H9 (cell line): ENCODE results near the gene XPNPEP2. TPM values are rescaled to one million over a fixed set of nuclear protein-coding genes. Genes with fewer than 3 reads are reported as not detected.

ENCODE experiments used
- DNase-seq: peaks from one replicate; pipeline ENCODE4 v3.0.0-alpha.2; 2017
- H2AFZ ChIP-seq: one replicate; pipeline ENCODE4 v1.6.1; 2013; ENCODE audit warnings: mild to moderate bottlenecking, low read length, control low read depth, moderate library complexity
- H2AK5ac ChIP-seq: 2 replicates; pipeline ENCODE4 v1.6.1; 2013; ENCODE audit warnings: low read length, control low read depth, mixed read lengths; ENCODE audit not compliant: insufficient read length
- H2BK120ac ChIP-seq: one replicate; pipeline ENCODE4 v1.6.1; 2013; ENCODE audit warnings: low read depth, mild to moderate bottlenecking, low read length, control low read depth, inconsistent platforms; ENCODE audit not compliant: poor library complexity, severe bottlenecking
- H2BK12ac ChIP-seq: 2 replicates; pipeline ENCODE4 v1.6.1; 2013; ENCODE audit warnings: low read length, control low read depth, mixed read lengths, low read depth; ENCODE audit not compliant: insufficient read length
- H2BK15ac ChIP-seq: 2 replicates; pipeline ENCODE4 v1.6.1; 2013; ENCODE audit warnings: low read depth, low read length, control low read depth
- H2BK20ac ChIP-seq: one replicate; pipeline ENCODE4 v1.6.1; 2013; ENCODE audit warnings: low read depth, mild to moderate bottlenecking, low read length, control low read depth, inconsistent platforms; ENCODE audit not compliant: poor library complexity, severe bottlenecking
- H2BK5ac ChIP-seq: 2 replicates; pipeline ENCODE4 v1.6.1; 2013; ENCODE audit warnings: low read length, control low read depth, mixed read lengths; ENCODE audit not compliant: insufficient read length
- H3K14ac ChIP-seq: 2 replicates; pipeline ENCODE4 v1.6.1; 2013; ENCODE audit warnings: low read length, control low read depth; ENCODE audit not compliant: insufficient read depth
- H3K18ac ChIP-seq: 2 replicates; pipeline ENCODE4 v1.6.1; 2013; ENCODE audit warnings: low read depth, mild to moderate bottlenecking, mixed read lengths, low read length, control low read depth; ENCODE audit not compliant: insufficient read length
- H3K23ac ChIP-seq: 2 replicates; pipeline ENCODE4 v1.6.1; 2013; ENCODE audit warnings: low read length, control low read depth, mixed read lengths, low read depth; ENCODE audit not compliant: insufficient read length
- H3K23me2 ChIP-seq: 2 replicates; pipeline ENCODE4 v1.6.1; 2013; ENCODE audit warnings: low read depth, mild to moderate bottlenecking, mixed read lengths, low read length, control low read depth; ENCODE audit not compliant: insufficient read length, poor library complexity, severe bottlenecking
- H3K27ac ChIP-seq: 2 replicates; pipeline ENCODE4 v1.5.1; 2013; ENCODE audit warnings: low read length, control low read depth, mixed read lengths, low read depth; ENCODE audit not compliant: insufficient read length
- H3K27me3 ChIP-seq: 2 replicates; pipeline ENCODE4 v1.6.1; 2013; ENCODE audit warnings: low read length, control low read depth, inconsistent platforms; ENCODE audit not compliant: insufficient read depth
- H3K4ac ChIP-seq: 2 replicates; pipeline ENCODE4 v1.6.1; 2013; ENCODE audit warnings: low read depth, mild to moderate bottlenecking, control low read depth, inconsistent platforms, low read length, moderate library complexity
- H3K4me1 ChIP-seq: 2 replicates; pipeline ENCODE4 v1.6.1; 2013; ENCODE audit warnings: low read length, control low read depth, inconsistent platforms; ENCODE audit not compliant: insufficient read depth
- H3K4me2 ChIP-seq: 2 replicates; pipeline ENCODE4 v1.6.1; 2013; ENCODE audit warnings: low read length, control low read depth, mixed read lengths; ENCODE audit not compliant: insufficient read length, insufficient read depth
- H3K56ac ChIP-seq: 2 replicates; pipeline ENCODE4 v1.6.1; 2013; ENCODE audit warnings: low read depth, mild to moderate bottlenecking, mixed read lengths, low read length, control low read depth; ENCODE audit not compliant: insufficient read length
- H3K79me1 ChIP-seq: 2 replicates; pipeline ENCODE4 v1.6.1; 2013; ENCODE audit warnings: low read depth, mild to moderate bottlenecking, moderate library complexity, low read length, control low read depth, inconsistent platforms; ENCODE audit not compliant: insufficient read depth, poor library complexity, severe bottlenecking
- H3K79me2 ChIP-seq: 2 replicates; pipeline ENCODE4 v1.6.1; 2013; ENCODE audit warnings: low read length, control low read depth, inconsistent platforms; ENCODE audit not compliant: insufficient read depth
- H3K9ac ChIP-seq: 2 replicates; pipeline ENCODE4 v1.6.1; 2013; ENCODE audit warnings: low read length, control low read depth, mixed read lengths; ENCODE audit not compliant: insufficient read length; ENCODE audit errors: extremely low read depth
- H3K9me3 ChIP-seq: one replicate; pipeline ENCODE4 v1.6.1; 2013; ENCODE audit warnings: low read depth, low read length, inconsistent platforms; ENCODE audit not compliant: control insufficient read depth
- H3T11ph ChIP-seq: one replicate; pipeline ENCODE4 v1.6.1; 2013; ENCODE audit warnings: mild to moderate bottlenecking, low read length, control low read depth, inconsistent platforms
- H4K20me1 ChIP-seq: one replicate; pipeline ENCODE4 v1.6.1; 2013; ENCODE audit not compliant: control insufficient read depth, insufficient read length, insufficient read depth
- H4K5ac ChIP-seq: 2 replicates; pipeline ENCODE4 v1.6.1; 2013; ENCODE audit warnings: low read depth, mild to moderate bottlenecking, mixed read lengths, low read length, control low read depth; ENCODE audit not compliant: insufficient read length
- H4K8ac ChIP-seq: replicated peaks from 2 replicates; pipeline ENCODE4 v1.6.1; 2013; ENCODE audit warnings: low read length, control low read depth, mixed read lengths, low read depth; ENCODE audit not compliant: insufficient read length
- H4K91ac ChIP-seq: 2 replicates; pipeline ENCODE4 v1.6.1; 2013; ENCODE audit warnings: low read depth, mild to moderate bottlenecking, moderate library complexity, mixed read lengths, low read length, control low read depth; ENCODE audit not compliant: insufficient read length
- H3K27ac Mint-ChIP-seq, 3 experiments: 2 replicates in 2 of 3; 3 replicates in 1 of 3; pipeline ENCODE4 v1.8.0; 2020 to 2021; ENCODE audit warnings: mixed read lengths in 3 of 3, mild to moderate bottlenecking in 1 of 3, moderate library complexity in 1 of 3
- H3K27me3 Mint-ChIP-seq: 2 replicates; pipeline ENCODE4 v1.8.0; 2021; ENCODE audit warnings: low read depth, mild to moderate bottlenecking, moderate library complexity, mixed read lengths
- H3K36me3 Mint-ChIP-seq, 3 experiments: 2 replicates in 2 of 3; 3 replicates in 1 of 3; pipeline ENCODE4 v1.8.0; 2020 to 2021; ENCODE audit warnings: low read depth in 3 of 3, mixed read lengths in 3 of 3; ENCODE audit not compliant: insufficient read depth in 1 of 3
- H3K4me1 Mint-ChIP-seq, 2 experiments: 2 replicates each; pipeline ENCODE4 v1.8.0; 2020; ENCODE audit warnings: mixed read lengths in 2 of 2
- H3K4me3 Mint-ChIP-seq, 2 experiments: 2 replicates in 1 of 2; 3 replicates in 1 of 2; pipeline ENCODE4 v1.8.0; 2020 to 2021; ENCODE audit warnings: mild to moderate bottlenecking in 2 of 2, mixed read lengths in 2 of 2, moderate library complexity in 1 of 2
- H3K9me3 Mint-ChIP-seq, 2 experiments: 2 replicates in 1 of 2; 3 replicates in 1 of 2; pipeline ENCODE4 v1.8.0; 2020; ENCODE audit warnings: mild to moderate bottlenecking in 2 of 2, mixed read lengths in 2 of 2, moderate library complexity in 1 of 2
- CTCF ChIP-seq: fragments of 200-600 bp; sonication (generic); conservative IDR thresholded peaks from 3 replicates; pipeline ENCODE4 v1.8.0; 2021; ENCODE audit warnings: antibody characterized with exemption, mild to moderate bottlenecking
- WGBS: extraction: QIAGEN DNeasy Blood & Tissue Kit; methylation state at CpG from one replicate; pipeline ENCODE4 v1.1.7; 2013; ENCODE audit warnings: missing lambda C conversion rate, low lambda C conversion rate, mixed read lengths; ENCODE audit not compliant: insufficient read length; ENCODE audit errors: extremely low coverage; 5-methylcytosine and 5-hydroxymethylcytosine counted together
- total RNA-seq: library from RNA; stranded (reverse); gene quantifications from 2 replicates; pipeline ENCODE4 v1.2.1, GENCODE V29; 2021

Gene XPNPEP2
- total RNA-seq, 1 experiment from 2014 or later: 0.11 TPM

- DNase-seq: peak; percentile 73
- no peak overlapping the region for H3K4ac ChIP-seq
Measured at GRCh38 chrX:129755779-129756650, 17.2 kb downstream of the XPNPEP2 start.

More at GRCh38 chrX:129755779-129756650, 17.2 kb downstream of the XPNPEP2 start:
- H3K4me1 ChIP-seq: no peaks in the 10 kb centered on the region
- H3K4me2 ChIP-seq: no peak overlapping the region
- H3K27ac Mint-ChIP-seq: no peak overlapping the region
- no peak overlapping the region for H3K4me3 Mint-ChIP-seq
- H3K23me2 ChIP-seq: peaks cover 4% of the 10 kb centered on the region
- H2BK5ac ChIP-seq: no peak overlapping the region
- H3K27ac ChIP-seq: no peak overlapping the region
- WGBS: no CpG with 5 or more reads among the region's 18 CpGs
- no peak overlapping the region for H3K9ac ChIP-seq
- peaks cover 15% of the 10 kb centered on the region for H3K9me3 ChIP-seq
- H3K36me3 Mint-ChIP-seq: peaks cover 0 to 3% (median 0%) of the 10 kb centered on the region in 3 experiments; a peak in 3 of 7 replicates
- H3K27me3 ChIP-seq: no peaks in the 10 kb centered on the region
- H3K23ac ChIP-seq: no peak overlapping the region
- H2BK15ac ChIP-seq: no peak overlapping the region
- no peak overlapping the region for H2BK12ac ChIP-seq
- H2BK120ac ChIP-seq: no peak overlapping the region
- no peaks in the 10 kb centered on the region for H4K20me1 ChIP-seq
- no peaks in the 10 kb centered on the region for H3K79me2 ChIP-seq
- H3K9me3 Mint-ChIP-seq: peaks cover 0 to 72% of the 10 kb centered on the region in 2 experiments; a peak in 2 of 5 replicates
- H3K4me1 Mint-ChIP-seq: peaks cover 5 to 15% of the 10 kb centered on the region in 2 experiments
- H3K14ac ChIP-seq: no peak overlapping the region
- H2AFZ ChIP-seq: no peak overlapping the region
- no peak overlapping the region for H4K8ac ChIP-seq
- H2AK5ac ChIP-seq: no peak overlapping the region
- no peak overlapping the region for H4K5ac ChIP-seq
- no peak overlapping the region for H3K56ac ChIP-seq
- no peak overlapping the region for H4K91ac ChIP-seq
- no peak overlapping the region for H3K18ac ChIP-seq
- no peak overlapping the region for H2BK20ac ChIP-seq
- TF ChIP-seq CTCF: peak; percentile 40; the same call in 2 of the 3 replicates
- no peaks in the 10 kb centered on the region for H3K79me1 ChIP-seq
- peaks cover 3% of the 10 kb centered on the region; the same call in 1 of the 2 replicates for H3K27me3 Mint-ChIP-seq
- no peak overlapping the region for H3T11ph ChIP-seq
